HepG2 (cell line): ENCODE measurements around the gene RERE.
"Not testable (repeated sequence)": the region's sequence is repeated elsewhere in the genome, so short reads cannot be mapped to it uniquely, and the experiment has no call there.

Experiments
- BRCA1 ChIP-seq: sonication (generic); formaldehyde crosslinking; IDR thresholded peaks from 2 replicates; pipeline ENCODE4 v1.4.0; 2020; ENCODE audit warnings: missing genetic modification reagents
- E2F1 ChIP-seq: sonication (generic); formaldehyde crosslinking; IDR thresholded peaks from 2 replicates; pipeline ENCODE4 v1.5.0; 2020; ENCODE audit warnings: missing genetic modification reagents
- HDAC2 ChIP-seq: sonication (generic); formaldehyde crosslinking; IDR thresholded peaks from 2 replicates; pipeline ENCODE4 v1.4.0; 2020; ENCODE audit warnings: missing genetic modification reagents
- JDP2 ChIP-seq: sonication (generic); formaldehyde crosslinking; IDR thresholded peaks from 2 replicates; pipeline ENCODE4 v1.8.1; 2022; ENCODE audit warnings: missing genetic modification reagents, borderline replicate concordance
- KDM6A ChIP-seq: IDR thresholded peaks from 2 replicates; pipeline ENCODE4 v1.6.1; 2016; ENCODE audit warnings: low read depth
- MLX ChIP-seq: IDR thresholded peaks from 2 replicates; pipeline ENCODE4 v1.6.1; 2016
- PHF8 ChIP-seq: sonication (generic); formaldehyde crosslinking; IDR thresholded peaks from 2 replicates; pipeline ENCODE4 v1.5.0; 2020; ENCODE audit warnings: missing genetic modification reagents
- TARDBP ChIP-seq: sonication (generic); formaldehyde crosslinking; IDR thresholded peaks from 2 replicates; pipeline ENCODE4 v1.8.0; 2022; ENCODE audit warnings: mild to moderate bottlenecking, missing genetic modification reagents
- TCF7L2 ChIP-seq: IDR thresholded peaks from 2 replicates; pipeline ENCODE4 v1.6.1; 2011; ENCODE audit warnings: mild to moderate bottlenecking, low read depth, low read length, moderate library complexity
- TF ChIP-seq, protein P1 (sequence below): sonication (generic); formaldehyde crosslinking; IDR thresholded peaks from 2 replicates; pipeline ENCODE4 v1.5.0; 2020; ENCODE audit warnings: mild to moderate bottlenecking, missing genetic modification reagents, moderate library complexity

DNA sequence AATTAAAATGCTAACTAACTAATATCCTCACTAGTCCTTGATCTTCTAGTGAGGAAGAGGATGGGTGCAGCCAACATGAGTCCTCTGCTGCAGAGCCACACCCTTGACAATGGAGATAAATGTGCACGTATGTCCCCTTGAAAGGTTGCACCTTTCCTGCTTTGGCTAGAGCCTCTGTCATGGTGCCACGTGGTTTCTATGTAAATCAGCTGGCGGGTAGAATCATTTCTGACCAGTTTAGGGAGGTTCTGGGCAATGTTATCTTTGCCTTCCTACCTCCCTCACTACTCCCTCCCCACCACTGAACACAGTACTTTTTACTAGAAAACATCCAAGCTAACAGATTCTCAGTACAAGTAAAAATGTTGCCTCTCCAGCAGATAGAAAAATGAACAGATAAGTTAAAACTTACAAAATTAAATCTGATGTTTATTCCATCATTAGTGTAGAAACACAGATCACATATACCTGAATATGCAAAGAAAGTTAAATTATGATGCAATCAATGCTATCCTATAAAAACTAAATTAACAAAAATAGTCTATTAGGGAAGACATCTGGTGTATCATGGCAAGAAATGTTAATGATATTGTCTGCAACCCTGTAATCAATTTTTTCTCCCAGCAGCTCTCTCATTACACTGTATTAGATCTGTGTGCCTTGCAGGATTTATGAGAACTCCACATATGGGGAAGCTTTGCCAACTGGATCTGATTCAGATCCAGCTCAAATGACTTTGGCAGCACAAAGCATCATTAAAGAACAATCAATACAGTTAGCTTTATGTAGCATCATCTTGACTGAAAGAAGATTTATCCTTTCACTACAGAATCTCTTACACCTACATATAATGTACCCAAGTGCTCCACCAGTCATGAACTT, 205.6 kb downstream of the RERE start:
- not testable (repeated sequence) for TF ChIP-seq MLX (CRISPR knock-in tag); PHF8; TARDBP; BRCA1 (CRISPR knock-in tag); KDM6A (CRISPR knock-in tag); TCF7L2; E2F1 (CRISPR knock-in tag); HDAC2; JDP2 (CRISPR knock-in tag)
- TF ChIP-seq, protein P1, sequence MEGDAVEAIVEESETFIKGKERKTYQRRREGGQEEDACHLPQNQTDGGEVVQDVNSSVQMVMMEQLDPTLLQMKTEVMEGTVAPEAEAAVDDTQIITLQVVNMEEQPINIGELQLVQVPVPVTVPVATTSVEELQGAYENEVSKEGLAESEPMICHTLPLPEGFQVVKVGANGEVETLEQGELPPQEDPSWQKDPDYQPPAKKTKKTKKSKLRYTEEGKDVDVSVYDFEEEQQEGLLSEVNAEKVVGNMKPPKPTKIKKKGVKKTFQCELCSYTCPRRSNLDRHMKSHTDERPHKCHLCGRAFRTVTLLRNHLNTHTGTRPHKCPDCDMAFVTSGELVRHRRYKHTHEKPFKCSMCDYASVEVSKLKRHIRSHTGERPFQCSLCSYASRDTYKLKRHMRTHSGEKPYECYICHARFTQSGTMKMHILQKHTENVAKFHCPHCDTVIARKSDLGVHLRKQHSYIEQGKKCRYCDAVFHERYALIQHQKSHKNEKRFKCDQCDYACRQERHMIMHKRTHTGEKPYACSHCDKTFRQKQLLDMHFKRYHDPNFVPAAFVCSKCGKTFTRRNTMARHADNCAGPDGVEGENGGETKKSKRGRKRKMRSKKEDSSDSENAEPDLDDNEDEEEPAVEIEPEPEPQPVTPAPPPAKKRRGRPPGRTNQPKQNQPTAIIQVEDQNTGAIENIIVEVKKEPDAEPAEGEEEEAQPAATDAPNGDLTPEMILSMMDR (CRISPR knock-in tag) = not testable (repeated sequence)
